ENCODE measurements around the gene GRID2.
"Not testable (repeated sequence)": the region's sequence is repeated elsewhere in the genome, so short reads cannot be mapped to it uniquely, and the experiment has no call there.

GRID2 gene

GRCh38 chr4:93289241-93289640, 985.5 kb downstream of the GRID2 start:
- Mint-ChIP-seq H3K4me1 (no peaks in the 10 kb centered on the region), H3K36me3 (no peaks in the 10 kb centered on the region)
- no peak for ATAC-seq

GRCh38 chr4:93289831-93290230, 986.1 kb downstream of the GRID2 start:
- no peaks in the 10 kb centered on the region for H3K36me3 Mint-ChIP-seq
- H3K27ac Mint-ChIP-seq = no peak overlapping the region
- no peak for ATAC-seq
- no peaks in the 10 kb centered on the region for H3K27me3 Mint-ChIP-seq
- no peaks in the 10 kb centered on the region for H3K4me1 Mint-ChIP-seq
- peaks cover 6% of the 10 kb centered on the region for H3K9me3 Mint-ChIP-seq
- no peak overlapping the region for H3K4me3 Mint-ChIP-seq

More at GRCh38 chr4:93289241-93289640, 985.5 kb downstream of the GRID2 start:
- no peaks in the 10 kb centered on the region for H3K27me3 Mint-ChIP-seq
- no peak overlapping the region for H3K27ac Mint-ChIP-seq
- peaks cover 5% of the 10 kb centered on the region for H3K9me3 Mint-ChIP-seq
- H3K4me3 Mint-ChIP-seq = no peak overlapping the region

- Mint-ChIP-seq H3K4me3 (no peak overlapping the region), H3K9me3 (peaks cover 2% of the 10 kb centered on the region), H3K4me1 (no peaks in the 10 kb centered on the region), H3K36me3 (no peaks in the 10 kb centered on the region), H3K27me3 (no peaks in the 10 kb centered on the region), H3K27ac (no peak overlapping the region)
- ATAC-seq = no peak
Measured at GRCh38 chr4:93299118-93299517, 995.4 kb downstream of the GRID2 start.

GRCh38 chr4:93300780-93301555, 997.2 kb downstream of the GRID2 start:
- not testable (repeated sequence) for H3K4me3 Mint-ChIP-seq, H3K27me3 Mint-ChIP-seq, H3K27ac Mint-ChIP-seq, H3K4me1 Mint-ChIP-seq, ATAC-seq, H3K9me3 Mint-ChIP-seq, H3K36me3 Mint-ChIP-seq

- H3K36me3 Mint-ChIP-seq = no peaks in the 10 kb centered on the region
- no peak for ATAC-seq
- no peaks in the 10 kb centered on the region for H3K9me3 Mint-ChIP-seq
- no peaks in the 10 kb centered on the region for H3K4me1 Mint-ChIP-seq
- H3K27ac Mint-ChIP-seq = no peak overlapping the region
- no peaks in the 10 kb centered on the region for H3K27me3 Mint-ChIP-seq
- H3K4me3 Mint-ChIP-seq = no peak overlapping the region
Measured at GRCh38 chr4:93302310-93302709, 998.5 kb downstream of the GRID2 start.

- Mint-ChIP-seq H3K27ac (no peak overlapping the region), H3K4me3 (no peak overlapping the region), H3K27me3 (no peaks in the 10 kb centered on the region), H3K36me3 (no peaks in the 10 kb centered on the region), H3K9me3 (no peaks in the 10 kb centered on the region), H3K4me1 (no peaks in the 10 kb centered on the region)
- no peak for ATAC-seq
Measured at GRCh38 chr4:93303440-93303839, 999.7 kb downstream of the GRID2 start.

- Mint-ChIP-seq H3K36me3 (no peaks in the 10 kb centered on the region), H3K4me3 (no peak overlapping the region), H3K27ac (no peak overlapping the region), H3K9me3 (no peaks in the 10 kb centered on the region), H3K27me3 (no peaks in the 10 kb centered on the region), H3K4me1 (no peaks in the 10 kb centered on the region)
- ATAC-seq = no peak
Measured at GRCh38 chr4:93312299-93312698, 1008.5 kb downstream of the GRID2 start.

- no peaks in the 10 kb centered on the region for H3K27me3 Mint-ChIP-seq
- no peaks in the 10 kb centered on the region for H3K4me1 Mint-ChIP-seq
Measured at GRCh38 chr4:93313197-93313596, 1009.4 kb downstream of the GRID2 start.

GRCh38 chr4:93317057-93317456, 1013.3 kb downstream of the GRID2 start:
- H3K36me3 Mint-ChIP-seq = no peaks in the 10 kb centered on the region
- H3K27ac Mint-ChIP-seq = no peak overlapping the region
- H3K4me1 Mint-ChIP-seq = no peaks in the 10 kb centered on the region
- no peak overlapping the region for H3K4me3 Mint-ChIP-seq
- H3K9me3 Mint-ChIP-seq = peaks cover 3% of the 10 kb centered on the region
- ATAC-seq = no peak
- H3K27me3 Mint-ChIP-seq = no peaks in the 10 kb centered on the region

More at GRCh38 chr4:93313197-93313596, 1009.4 kb downstream of the GRID2 start:
- H3K4me3 Mint-ChIP-seq = no peak overlapping the region
- no peak for ATAC-seq
- no peaks in the 10 kb centered on the region for H3K9me3 Mint-ChIP-seq
- H3K27ac Mint-ChIP-seq = no peak overlapping the region
- H3K36me3 Mint-ChIP-seq = no peaks in the 10 kb centered on the region

- ATAC-seq = no peak
- Mint-ChIP-seq H3K9me3 (peaks cover 3% of the 10 kb centered on the region), H3K27ac (no peak overlapping the region), H3K36me3 (no peaks in the 10 kb centered on the region), H3K4me1 (no peaks in the 10 kb centered on the region), H3K27me3 (no peaks in the 10 kb centered on the region), H3K4me3 (no peak overlapping the region)
Measured at GRCh38 chr4:93317561-93317960, 1013.8 kb downstream of the GRID2 start.

- no peak overlapping the region for H3K27ac Mint-ChIP-seq
- H3K27me3 Mint-ChIP-seq = no peaks in the 10 kb centered on the region
- ATAC-seq = no peak
- H3K4me3 Mint-ChIP-seq = no peak overlapping the region
- no peaks in the 10 kb centered on the region for H3K4me1 Mint-ChIP-seq
- H3K36me3 Mint-ChIP-seq = no peaks in the 10 kb centered on the region
- peaks cover 8% of the 10 kb centered on the region for H3K9me3 Mint-ChIP-seq
Measured at GRCh38 chr4:93319041-93319440, 1015.3 kb downstream of the GRID2 start.

- Mint-ChIP-seq H3K9me3 (peaks cover 15% of the 10 kb centered on the region), H3K27me3 (no peaks in the 10 kb centered on the region), H3K4me3 (no peak overlapping the region), H3K36me3 (no peaks in the 10 kb centered on the region), H3K4me1 (no peaks in the 10 kb centered on the region), H3K27ac (no peak overlapping the region)
- no peak for ATAC-seq
Measured at GRCh38 chr4:93320356-93320755, 1016.6 kb downstream of the GRID2 start.

- ATAC-seq = no peak
- Mint-ChIP-seq H3K27ac (no peak overlapping the region), H3K27me3 (no peaks in the 10 kb centered on the region), H3K4me3 (no peak overlapping the region), H3K4me1 (no peaks in the 10 kb centered on the region), H3K9me3 (peaks cover 15% of the 10 kb centered on the region), H3K36me3 (no peaks in the 10 kb centered on the region)
Measured at GRCh38 chr4:93327346-93327745, 1023.6 kb downstream of the GRID2 start.

- Mint-ChIP-seq H3K9me3 (peaks cover 3% of the 10 kb centered on the region), H3K27me3 (no peaks in the 10 kb centered on the region), H3K36me3 (no peaks in the 10 kb centered on the region), H3K27ac (no peak overlapping the region), H3K4me3 (no peak overlapping the region), H3K4me1 (no peaks in the 10 kb centered on the region)
- ATAC-seq = no peak
Measured at GRCh38 chr4:93334003-93334402, 1030.2 kb downstream of the GRID2 start.

- H3K4me3 Mint-ChIP-seq = no peak overlapping the region
- no peak for ATAC-seq
- H3K27me3 Mint-ChIP-seq = no peaks in the 10 kb centered on the region
- H3K27ac Mint-ChIP-seq = no peak overlapping the region
- no peaks in the 10 kb centered on the region for H3K4me1 Mint-ChIP-seq
- H3K36me3 Mint-ChIP-seq = no peaks in the 10 kb centered on the region
- H3K9me3 Mint-ChIP-seq = peaks cover 3% of the 10 kb centered on the region
Measured at GRCh38 chr4:93337196-93337595, 1033.4 kb downstream of the GRID2 start.

- H3K27me3 Mint-ChIP-seq = no peaks in the 10 kb centered on the region
- no peaks in the 10 kb centered on the region for H3K36me3 Mint-ChIP-seq
- peaks cover 3% of the 10 kb centered on the region for H3K9me3 Mint-ChIP-seq
- H3K4me3 Mint-ChIP-seq = no peak overlapping the region
- no peak overlapping the region for H3K27ac Mint-ChIP-seq
- no peak for ATAC-seq
- H3K4me1 Mint-ChIP-seq = no peaks in the 10 kb centered on the region
Measured at GRCh38 chr4:93342738-93343137, 1039.0 kb downstream of the GRID2 start.

All from stimulated activated memory B cell treated with anti-CD40 and anti-IgM and Interleukin-4, amounts not matched to agents 10 μg/mL and 1 μg/mL and 100 μg/mL, for 72 hours (primary cell).